Stimulated activated CD8-positive, alpha-beta memory T cell treated with anti-CD3 and anti-CD28 coated beads, Interleukin-12 subunit alpha, Interleukin-12 subunit beta, amount 100 ng/mL, for 1 hour (primary cell): Measurements from ENCODE around the gene DBH.
A peak's percentile ranks its signal among the peaks of the same experiment; 100 is the strongest.

Source experiments
- DNase-seq: peaks from one replicate; pipeline ENCODE4 v3.0.0-alpha.2; 2020; ENCODE audit warnings: low read depth

Gene DBH

GRCh38 chr9:133643978-133644760 lies 8.0 kb downstream of the DBH start:
- no peak for DNase-seq

DNA sequence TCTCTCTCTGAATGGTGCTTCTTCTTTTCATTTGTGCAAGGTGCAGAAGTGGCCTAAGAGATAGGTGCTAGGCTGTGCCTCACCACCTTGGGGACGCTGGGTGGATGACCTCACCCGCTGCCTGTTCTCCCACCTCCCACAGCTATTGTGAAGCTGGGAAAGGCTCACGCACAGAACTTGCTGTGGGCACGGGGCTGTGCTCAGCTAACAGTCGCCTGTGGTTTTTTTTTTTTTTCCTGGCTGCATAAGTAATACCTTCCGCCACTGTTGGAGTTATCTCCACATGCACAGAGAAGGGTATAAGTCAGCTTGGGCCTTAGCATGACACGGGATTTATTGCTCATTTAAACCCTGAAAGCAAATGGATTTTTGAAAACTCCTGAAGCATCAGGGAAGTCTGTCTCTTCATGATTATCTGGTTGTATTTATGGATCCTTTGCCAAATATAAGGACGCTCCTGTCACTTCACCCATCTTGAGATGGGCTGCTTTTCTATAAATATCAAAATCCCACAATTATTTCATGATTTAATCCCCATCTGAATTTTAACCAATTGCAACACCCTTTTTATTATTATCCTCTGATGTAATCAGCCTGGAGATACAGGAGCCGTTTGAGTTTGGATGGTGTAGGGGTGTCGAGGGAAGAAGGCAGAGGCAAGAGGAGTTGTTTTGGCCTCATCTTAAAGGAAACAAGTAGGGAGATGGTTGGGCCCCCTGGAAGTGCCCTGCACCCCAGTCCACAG lies 9.0 kb downstream of the DBH start:
- DNase-seq: no peak

DNA sequence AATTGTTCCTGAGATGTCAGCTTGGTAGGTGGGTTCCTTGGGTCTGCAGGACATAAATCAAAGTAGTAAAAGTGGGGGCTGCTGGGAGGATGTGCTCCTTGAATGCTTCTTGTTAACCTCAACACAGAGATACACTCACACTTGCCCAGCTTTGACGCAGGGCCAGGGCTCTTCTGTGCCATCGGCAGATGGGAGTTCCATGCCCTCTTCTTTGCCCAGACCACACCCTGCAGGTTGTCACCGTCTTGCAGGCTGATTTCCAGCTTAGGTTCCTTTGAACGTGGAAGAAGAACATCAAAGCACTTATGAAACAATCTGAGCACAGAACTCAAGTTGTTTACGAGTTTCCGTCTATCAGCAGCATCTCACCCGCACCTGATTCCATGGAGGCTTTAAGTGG lies 11.0 kb downstream of the DBH start:
- DNase-seq: no peak

- DNase-seq: no peak
These were observed 11.8 kb downstream of the DBH start for GRCh38 chr9:133647765-133648469.

DNA sequence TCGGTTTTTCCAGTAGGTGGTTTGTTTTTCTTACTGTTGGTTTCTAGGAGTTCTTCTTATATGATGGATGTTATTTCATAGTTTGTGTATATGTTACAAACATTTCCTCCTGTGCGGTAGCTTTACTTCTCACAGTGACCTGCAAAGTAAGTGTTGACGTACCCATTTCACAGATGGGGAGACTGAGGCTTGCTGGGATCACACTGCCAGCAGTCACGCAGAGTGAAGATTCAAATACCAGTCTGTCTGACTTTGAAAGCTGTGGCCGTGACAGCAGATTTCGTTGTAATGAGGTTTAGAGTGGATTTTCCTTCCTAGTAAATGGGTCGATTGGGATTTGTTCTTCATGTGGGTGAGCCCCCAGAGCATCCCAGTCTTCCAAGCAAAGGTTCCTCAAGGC lies 13.0 kb downstream of the DBH start:
- no peak for DNase-seq

- DNase-seq: no peak
These were observed 13.9 kb downstream of the DBH start for GRCh38 chr9:133650026-133650425.

GRCh38 chr9:133653638-133654037 lies 17.5 kb downstream of the DBH start:
- DNase-seq: no peak

DNA sequence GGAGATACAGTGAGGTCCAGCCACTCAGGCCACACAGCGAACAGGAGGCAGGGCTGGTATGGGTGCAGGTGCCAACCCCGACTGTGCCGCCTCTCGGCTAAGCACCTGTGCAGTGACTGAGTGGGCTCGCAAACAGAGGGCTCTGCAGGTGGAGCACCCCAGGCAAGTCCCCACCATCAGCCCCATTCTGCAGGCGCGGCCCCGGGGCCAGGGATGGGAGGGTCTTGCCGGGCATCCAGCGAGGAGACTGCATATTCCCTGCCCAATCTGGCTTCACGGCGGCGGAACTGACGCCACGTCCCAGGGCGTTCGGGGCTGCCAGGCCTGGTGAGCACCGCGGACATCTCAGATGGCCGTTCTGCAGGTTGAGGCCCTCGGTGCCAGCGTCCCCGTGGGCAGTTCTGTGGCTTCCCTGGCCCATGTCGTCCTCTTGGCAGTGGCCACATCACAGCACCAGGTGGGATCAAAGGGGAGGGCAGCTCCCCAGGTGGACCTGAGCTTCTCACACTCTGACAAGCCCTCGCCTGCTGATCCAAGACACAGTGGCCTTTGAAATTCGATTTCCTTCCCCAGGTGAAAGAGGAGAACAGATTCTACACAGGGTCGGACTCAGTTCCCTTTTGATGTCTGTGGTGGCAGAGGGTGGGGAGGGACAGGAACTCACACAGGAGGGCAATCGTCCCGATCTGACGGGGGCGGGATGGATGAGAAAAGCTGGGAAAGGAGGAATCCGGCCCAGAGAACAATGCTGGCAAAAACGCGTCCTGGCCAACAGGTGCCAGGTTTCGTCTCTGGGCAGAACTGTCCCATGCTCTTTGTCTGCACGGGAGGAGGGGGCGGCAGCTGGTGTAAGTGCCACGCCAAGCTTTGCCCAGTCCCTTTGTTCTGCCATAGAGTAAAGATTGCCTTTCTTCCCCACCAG lies 18.8 kb downstream of the DBH start:
- no peak for DNase-seq

DNA sequence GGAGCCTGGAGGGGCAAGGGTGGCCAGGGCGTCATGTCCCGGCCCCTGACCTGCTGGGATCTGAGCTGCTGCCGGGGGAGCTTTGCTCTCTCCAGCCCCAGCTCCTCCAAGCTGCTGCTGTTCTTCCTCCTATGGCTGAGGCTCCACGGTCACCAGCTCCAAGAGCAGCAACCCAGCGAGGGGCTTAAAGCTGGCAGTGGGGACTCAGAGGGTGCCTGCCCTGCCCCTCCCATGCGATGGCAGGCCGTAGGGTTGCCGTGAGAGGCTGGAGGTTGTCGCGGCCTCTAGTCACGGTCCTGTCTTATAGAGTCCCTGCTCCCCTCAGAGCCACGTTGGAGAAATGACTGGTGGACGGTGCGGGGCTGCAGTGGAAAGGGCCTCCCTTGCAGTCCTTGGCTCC lies 19.5 kb downstream of the DBH start:
- no peak for DNase-seq

GRCh38 chr9:133656211-133657119 lies 20.3 kb downstream of the DBH start:
- peak; percentile 8 for DNase-seq

GRCh38 chr9:133657120-133657661 lies 21.0 kb downstream of the DBH start:
- no peak for DNase-seq

DNA sequence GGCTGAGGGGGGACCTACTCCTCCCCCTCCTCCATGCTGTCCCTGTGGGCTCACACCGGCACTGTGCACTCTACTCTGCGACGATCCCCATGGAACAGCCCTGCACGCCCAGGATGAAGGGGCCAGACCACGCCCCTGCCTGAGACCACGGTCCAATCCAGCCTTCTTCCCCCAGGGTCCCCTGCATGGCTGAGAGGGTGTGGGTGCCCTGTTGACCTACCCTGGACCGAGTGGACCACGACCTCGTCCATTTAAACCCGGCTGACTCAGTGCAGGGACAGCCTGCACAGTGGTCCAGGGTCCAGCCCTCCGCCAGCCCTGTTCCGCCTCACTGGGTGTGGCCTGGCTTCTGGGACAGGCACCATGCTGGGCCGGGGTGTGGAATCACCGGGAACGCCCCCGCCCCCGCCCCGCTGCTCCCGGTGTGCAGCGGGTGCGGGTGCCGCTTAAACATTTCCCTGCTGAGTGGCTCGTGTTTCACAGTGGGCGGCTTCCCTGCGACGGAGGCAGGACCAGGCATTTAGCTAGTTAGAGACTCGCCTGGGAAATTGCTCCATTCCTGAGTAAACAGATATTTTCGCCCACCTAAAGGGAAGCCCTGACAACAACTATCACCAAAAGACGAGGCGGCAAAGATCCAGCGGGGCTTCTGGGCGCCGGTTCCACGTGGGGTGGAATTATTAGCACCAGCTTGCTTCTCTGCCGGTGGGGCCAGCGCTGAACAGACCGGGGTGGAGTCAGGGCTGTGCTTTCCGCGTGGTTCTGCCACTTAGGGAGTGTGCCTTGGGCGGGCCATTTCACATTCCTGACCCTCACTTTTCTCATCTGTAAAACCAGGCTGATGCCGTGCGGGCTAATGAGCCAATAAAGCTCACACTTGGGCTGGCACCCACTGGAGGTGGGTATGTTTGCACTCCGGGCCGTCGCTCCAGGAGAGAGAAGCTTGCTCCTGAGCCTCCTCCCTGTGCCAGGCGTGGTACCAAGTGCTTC lies 22.6 kb downstream of the DBH start:
- DNase-seq: no peak

DNA sequence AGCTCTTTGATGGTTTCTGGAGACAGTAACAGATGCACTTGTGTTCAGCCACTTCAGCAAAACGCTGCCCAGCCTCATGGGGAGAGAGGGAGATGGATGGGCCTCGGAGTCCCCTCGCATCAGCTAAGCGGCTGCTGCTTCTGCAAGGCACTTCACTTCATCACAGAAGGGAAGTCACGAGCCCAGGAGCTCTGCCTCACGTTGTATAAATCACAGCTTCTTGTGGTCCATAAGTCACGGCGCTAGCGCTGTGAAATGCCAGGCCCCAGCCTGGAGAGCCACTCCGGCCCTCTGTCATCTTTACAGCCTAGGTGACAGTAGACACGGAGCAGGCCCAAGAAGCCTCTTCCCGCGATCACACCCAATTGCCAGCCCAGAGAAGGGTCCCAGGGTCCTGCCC lies 23.4 kb downstream of the DBH start:
- DNase-seq: no peak

- no peak for DNase-seq
These were observed 25.8 kb downstream of the DBH start for GRCh38 chr9:133661846-133662540.

DNA sequence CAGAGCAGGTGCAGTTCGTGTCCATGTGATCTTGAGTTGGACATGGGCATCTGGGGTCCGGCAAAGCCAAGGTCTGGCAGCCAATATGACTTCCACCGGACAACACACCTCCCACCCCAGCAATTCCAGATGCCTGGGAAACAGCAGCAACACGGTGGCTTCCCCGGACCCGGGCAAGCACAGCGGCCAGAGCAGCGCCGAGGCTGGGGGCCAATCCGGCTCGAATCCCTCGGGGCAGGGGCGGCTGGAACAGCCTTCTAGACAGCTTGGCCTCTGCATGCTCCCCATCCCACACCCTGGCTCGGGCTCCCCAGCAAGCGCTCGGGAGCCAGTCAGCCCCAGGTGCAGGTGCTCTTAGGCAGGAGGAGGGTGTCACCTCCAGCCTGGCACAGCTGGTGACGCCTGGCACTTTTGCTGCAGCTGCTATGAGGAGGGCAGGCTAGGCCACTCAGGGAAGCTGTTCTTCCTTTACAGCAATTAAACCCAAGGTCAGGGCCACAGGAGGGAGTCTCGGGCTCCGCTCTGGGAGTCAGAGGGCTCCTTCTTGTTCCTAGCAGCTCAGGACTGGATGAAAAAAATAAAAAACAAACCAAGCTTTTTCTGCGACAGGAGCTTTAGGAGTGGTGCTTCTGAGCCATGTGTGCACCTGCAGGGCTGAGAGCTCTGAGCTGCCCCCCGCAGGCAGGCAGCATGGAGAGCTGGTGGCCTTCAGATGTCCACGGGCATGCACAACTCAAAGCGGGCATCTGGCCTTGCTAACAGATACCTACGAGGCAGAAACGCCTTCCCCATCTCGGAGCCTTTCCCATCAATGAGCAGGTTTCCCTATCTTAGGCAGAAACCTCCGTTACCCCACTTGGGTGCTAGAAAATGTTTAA lies 28.2 kb downstream of the DBH start:
- no peak for DNase-seq

DNA sequence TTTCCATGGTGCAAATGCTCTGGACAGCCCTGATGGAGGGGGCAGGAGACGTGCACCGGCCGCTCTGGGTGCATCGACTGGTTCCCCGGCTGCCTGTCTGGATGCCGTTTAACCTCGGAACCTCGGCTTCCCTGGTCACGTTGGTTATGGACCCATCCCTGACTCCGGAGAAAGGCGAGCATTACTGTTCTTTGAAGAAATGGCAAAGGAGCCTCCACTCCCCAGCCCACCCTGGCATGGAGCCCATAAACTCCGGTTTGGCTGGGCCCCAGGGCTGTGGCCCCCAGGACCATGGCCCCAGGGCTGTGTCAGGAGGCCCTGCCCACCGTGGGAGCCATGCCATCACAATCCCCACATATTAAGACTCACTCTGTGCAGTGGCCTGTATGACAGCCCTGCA lies 28.9 kb downstream of the DBH start:
- no peak for DNase-seq

DNA sequence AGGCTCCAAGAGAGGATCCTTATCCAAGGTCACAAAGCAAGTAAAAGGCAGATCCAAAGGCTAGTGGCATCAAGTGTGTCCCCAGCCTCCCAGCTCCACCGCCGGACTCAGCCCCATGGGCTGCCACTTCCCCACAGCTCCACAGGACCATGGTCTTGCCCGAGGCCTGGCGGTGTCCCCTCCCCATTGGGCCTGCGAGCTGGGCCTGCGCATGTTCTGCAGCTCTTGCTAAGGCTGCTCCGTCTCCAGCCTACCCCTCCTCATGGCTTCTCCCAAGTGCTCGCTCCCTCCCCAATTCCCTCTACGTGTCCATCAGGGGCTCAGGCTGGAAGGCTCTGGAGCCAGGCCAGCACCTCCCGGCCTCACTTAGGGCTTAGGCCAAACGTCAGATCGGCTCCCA lies 29.4 kb downstream of the DBH start:
- no peak for DNase-seq

DNA sequence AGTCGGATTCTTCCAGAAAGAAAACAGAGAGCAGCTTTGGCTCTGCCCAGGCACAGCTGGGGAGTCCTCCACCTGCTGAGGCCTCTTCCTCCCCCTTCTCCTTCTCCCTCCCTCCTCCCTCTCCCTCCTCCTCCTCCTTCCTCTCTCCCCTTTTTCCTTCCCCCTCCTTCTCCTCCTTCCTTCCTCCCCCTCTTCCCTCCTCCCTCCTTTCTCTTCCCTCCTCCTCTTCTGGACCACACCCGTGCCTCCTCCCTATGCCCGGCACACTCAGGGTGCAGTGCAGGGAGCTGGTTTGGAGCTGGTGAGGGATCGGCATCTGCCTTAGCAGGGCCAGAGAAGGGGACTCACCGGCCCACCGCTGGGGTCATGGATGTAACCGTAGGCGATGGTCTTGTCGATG lies 30.2 kb downstream of the DBH start:
- no peak for DNase-seq
